HG03439 (cell line): ENCODE results near the gene FGF19.

Source experiments
- ATAC-seq: cut with Tn5 transposase; IDR thresholded peaks from one replicate; pipeline ENCODE4 v1.9.1; 2021; ENCODE audit warnings: mild to moderate bottlenecking, moderate library complexity; ENCODE audit not compliant: unreplicated experiment

Gene FGF19

GRCh38 chr11:69674267-69674885, 29.4 kb downstream of the FGF19 start:
- no peak for ATAC-seq

- no peak for ATAC-seq
Observed at GRCh38 chr11:69671734-69672465, 31.9 kb downstream of the FGF19 start.

- no peak for ATAC-seq
Observed at GRCh38 chr11:69670158-69670845, 33.5 kb downstream of the FGF19 start.

- no peak for ATAC-seq
Observed at GRCh38 chr11:69669486-69669885, 34.3 kb downstream of the FGF19 start.

GRCh38 chr11:69667619-69668604, 35.9 kb downstream of the FGF19 start:
- no peak for ATAC-seq

GRCh38 chr11:69666752-69667536, 36.9 kb downstream of the FGF19 start:
- no peak for ATAC-seq

GRCh38 chr11:69666261-69666660, 37.6 kb downstream of the FGF19 start:
- no peak for ATAC-seq

GRCh38 chr11:69665669-69666068, 38.2 kb downstream of the FGF19 start:
- ATAC-seq, result no peak

GRCh38 chr11:69664901-69665300, 38.9 kb downstream of the FGF19 start:
- no peak for ATAC-seq

- ATAC-seq, result no peak
Observed at GRCh38 chr11:69664103-69664775, 39.6 kb downstream of the FGF19 start.

- ATAC-seq, result no peak
Observed at GRCh38 chr11:69663326-69663725, 40.5 kb downstream of the FGF19 start.

- ATAC-seq, result no peak
Observed at GRCh38 chr11:69662806-69663205, 41.0 kb downstream of the FGF19 start.

GRCh38 chr11:69662021-69662698, 41.7 kb downstream of the FGF19 start:
- no peak for ATAC-seq

- ATAC-seq, result no peak
Observed at GRCh38 chr11:69661413-69661715, 42.5 kb downstream of the FGF19 start.

GRCh38 chr11:69660001-69660500, 43.8 kb downstream of the FGF19 start:
- ATAC-seq, result no peak

- no peak for ATAC-seq
Observed at GRCh38 chr11:69659591-69659990, 44.2 kb downstream of the FGF19 start.

GRCh38 chr11:69658626-69659450, 45.0 kb downstream of the FGF19 start:
- ATAC-seq, result no peak
